Right ventricle myocardium inferior (tissue), 1 donor: Measurements from ENCODE around the gene PAM16. TPM values are rescaled to one million over a fixed set of nuclear protein-coding genes. Genes with fewer than 3 reads are reported as not detected.
A peak's percentile ranks its signal among the peaks of the same experiment; 100 is the strongest.

Source experiments
- ATAC-seq: fragments of 200-7000 bp; cut with Tn5 transposase; one replicate; pipeline ENCODE4 v1.9.1; 2020; ENCODE audit warnings: mild to moderate bottlenecking, moderate library complexity
- DNase-seq: peaks from one replicate; pipeline ENCODE4 v3.0.0; 2021; ENCODE audit errors: missing footprints
- intact Hi-C: fragments of 100-400 bp; cut with DNase I; formaldehyde crosslinking; loops from one replicate; pipeline ENCODE4 v1.11.0; 2022
- total RNA-seq: library from RNA; stranded (reverse); fragmentation: NEBNext Ultra II Directional; extraction: Animal tissue kit (Norgen Biotek cat#: 25700); gene quantifications from one replicate; pipeline ENCODE4 v1.2.1, GENCODE V29; 2021
- donor health status: DM: no; HTN: yes; CAD: no; lungs with severe emphysema.

The PAM16 gene
- total RNA-seq, 1 donor from 2014 or later, result 73.4 TPM

DNA sequence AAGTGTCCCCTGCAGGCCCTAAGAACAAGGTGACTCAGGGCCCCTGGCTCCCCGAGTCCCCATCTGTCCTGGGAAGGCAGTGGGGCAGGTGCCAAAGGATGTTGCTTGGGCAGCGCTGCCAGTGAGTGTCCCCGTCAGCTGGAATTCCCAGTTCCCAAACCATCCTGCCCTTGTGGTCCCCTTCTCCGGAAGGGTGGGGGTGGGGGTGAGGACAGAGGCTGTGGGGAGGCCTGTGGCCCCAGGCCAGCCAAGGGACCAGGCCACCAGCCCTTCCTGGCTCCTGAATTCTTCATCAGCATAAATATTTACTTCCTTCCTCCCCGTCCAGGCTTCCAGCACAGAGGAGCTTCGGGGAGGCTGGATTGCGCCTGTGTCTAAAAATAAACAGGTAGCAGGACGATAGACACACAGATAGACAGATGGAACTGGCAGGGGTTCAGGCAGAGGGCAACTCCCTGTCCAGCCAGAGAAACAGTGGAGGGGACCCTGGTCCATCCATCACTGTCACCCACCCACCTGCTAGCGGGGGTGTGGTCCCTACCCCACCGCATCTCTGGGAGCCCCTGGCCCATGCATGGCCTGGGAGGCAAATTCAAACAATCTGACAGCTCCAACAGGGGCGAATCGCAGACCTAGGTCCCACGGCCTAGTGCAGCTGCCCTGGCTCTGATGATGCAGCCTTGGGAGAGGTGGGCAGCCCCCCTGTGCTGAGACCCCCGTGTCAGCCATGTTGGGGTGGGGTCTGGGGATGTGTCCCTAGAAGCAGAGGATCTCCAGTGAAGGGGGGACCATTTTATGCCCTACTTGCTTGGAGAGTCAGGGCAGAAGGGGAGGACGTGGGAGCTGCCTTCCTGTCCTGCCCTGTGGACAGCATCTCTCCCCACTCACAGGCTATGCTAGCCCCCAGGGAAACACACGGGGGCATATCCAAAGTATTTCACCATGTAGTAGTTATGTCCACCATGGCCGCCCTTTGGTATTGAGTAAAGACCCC lies 22.0 kb downstream of the PAM16 start:
- intact Hi-C loops, result loop anchor here (1.0 to 10.0 kb wide), 3 partner anchors 20 to 214 kb away; partner anchors contain the start of genes ADCY9 and TFAP4
- DNase-seq (peak; percentile 57), ATAC-seq (peak; percentile 45)

DNA sequence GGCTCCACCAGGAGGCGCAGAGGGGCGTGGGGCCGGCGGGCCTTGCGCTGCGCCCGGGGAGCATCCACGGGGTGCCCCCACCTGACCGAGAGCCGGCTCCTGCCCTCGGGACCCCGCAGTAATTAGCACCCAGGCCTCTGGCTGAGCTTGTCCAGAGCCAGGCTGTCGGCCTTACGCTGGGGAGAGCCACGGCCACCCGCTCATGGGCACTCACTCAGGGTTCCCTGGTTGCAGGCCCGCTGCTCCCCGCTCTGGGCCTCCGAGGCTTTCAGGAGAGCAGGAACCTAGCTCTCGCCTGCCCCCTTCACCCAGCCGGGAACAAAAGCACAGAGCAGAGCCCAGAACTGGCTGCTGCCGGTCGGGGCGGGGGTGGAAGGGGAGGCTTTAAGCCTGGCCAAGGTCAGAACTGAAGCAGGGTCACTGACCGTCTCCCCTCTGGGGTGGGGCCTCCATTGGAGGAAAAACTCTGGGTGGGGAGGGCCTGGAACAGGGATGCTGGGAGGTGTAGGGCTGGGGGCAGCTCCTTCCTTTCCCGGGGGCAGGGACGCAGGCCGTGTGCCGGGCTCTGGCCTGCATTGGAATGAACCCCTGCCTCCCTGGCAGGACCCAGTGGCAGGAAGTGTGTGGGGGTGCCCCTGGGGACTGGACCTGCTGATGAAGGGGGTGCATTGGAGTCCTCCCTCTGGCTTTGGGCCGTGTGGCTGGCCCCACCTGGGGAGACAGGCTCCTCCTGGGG lies 22.9 kb downstream of the PAM16 start:
- ATAC-seq (peak; percentile 80), DNase-seq (peak; percentile 87)
- intact Hi-C loops, result loop anchor here (1.0 to 10.0 kb wide), 3 partner anchors 19 to 213 kb away; partner anchors contain the start of genes ADCY9 and TFAP4

GRCh38 chr16:4327386-4328045 lies 23.6 kb downstream of the PAM16 start:
- intact Hi-C loops, result loop anchor here (1.0 to 10.0 kb wide), 3 partner anchors 19 to 213 kb away; partner anchors contain the start of genes ADCY9 and TFAP4
- DNase-seq (no peak), ATAC-seq (no peak)

GRCh38 chr16:4325253-4325758 lies 25.8 kb downstream of the PAM16 start:
- intact Hi-C loops, result loop anchor here (10.0 kb wide), 1 partner anchor 211 kb away; the partner anchor contains the start of gene ADCY9
- DNase-seq (no peak), ATAC-seq (no peak)

DNA sequence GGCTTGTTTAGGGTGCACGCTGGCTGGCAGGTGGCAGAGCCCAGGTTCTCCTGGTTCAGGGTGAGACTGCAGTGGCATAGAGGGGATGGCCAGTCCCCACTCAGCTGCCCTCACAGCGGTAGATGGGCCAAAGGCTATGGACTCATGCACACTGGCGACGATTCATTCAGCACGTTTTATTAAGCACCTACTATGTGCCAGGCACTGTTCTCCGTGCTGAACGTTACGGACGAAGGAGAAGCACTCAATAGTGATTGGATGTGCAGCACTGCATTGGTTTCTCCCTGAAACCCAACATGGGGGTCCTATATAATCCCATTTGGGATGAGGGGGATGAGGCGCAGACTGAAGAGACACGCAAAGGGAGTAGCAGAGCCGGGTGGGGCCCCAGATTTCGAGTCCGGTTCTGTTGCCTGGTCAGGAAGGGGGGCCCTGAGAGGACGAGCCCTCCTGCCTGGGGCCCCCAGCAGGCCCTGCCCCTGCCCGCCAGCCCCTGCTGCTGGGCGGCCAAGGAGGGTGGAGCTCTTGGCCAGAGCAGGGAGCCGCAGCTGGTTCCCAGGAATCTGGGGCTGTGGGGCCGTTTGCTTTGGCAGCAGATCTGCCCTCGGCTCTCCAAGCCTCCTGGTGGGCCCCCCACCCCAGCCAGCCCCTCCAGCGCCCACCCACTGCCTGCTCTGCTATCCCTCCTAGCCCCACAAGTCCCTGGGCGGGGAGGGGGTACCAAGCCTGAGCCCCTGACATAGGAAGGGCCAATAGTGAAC lies 26.4 kb downstream of the PAM16 start:
- no peak for ATAC-seq
- DNase-seq, result no peak
- intact Hi-C loops, result loop anchor here (10.0 kb wide), 1 partner anchor 210 kb away; the partner anchor contains the start of gene ADCY9

DNA sequence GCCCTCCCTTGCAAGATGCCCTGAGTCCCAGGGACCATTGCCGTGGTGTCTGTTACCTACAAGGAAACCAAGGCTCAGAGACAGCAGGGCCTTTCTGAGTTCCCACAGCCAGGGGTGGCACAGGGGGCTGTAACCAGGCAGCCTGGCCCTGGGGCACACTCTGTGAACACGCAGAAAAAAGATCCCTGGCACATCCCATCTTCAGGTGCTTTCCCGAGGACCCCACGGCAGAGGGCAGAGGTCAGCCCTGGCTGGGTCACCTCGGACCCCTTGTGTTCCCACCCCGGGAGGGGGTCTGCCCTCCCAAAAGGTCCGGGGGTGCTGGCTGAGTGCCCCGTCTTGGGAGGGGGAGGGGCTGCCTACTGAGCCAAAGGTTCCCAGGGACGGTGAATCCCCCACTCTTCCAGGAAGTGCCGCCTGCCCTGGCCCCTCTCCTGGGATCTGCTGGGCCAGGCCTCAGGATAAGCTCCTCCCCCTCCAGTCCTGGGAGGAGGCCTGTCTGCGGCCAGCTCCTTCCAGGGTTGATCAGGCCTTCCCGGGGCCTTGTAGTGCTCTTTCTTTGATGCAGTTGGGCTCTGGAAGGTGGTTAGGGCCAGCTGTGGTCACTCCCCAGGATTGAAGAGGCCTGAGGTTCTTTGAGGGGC lies 27.2 kb downstream of the PAM16 start:
- intact Hi-C loops, result loop anchor here (10.0 kb wide), 1 partner anchor 209 kb away; the partner anchor contains the start of gene ADCY9
- ATAC-seq, result peak; percentile 61
- DNase-seq, result no peak

DNA sequence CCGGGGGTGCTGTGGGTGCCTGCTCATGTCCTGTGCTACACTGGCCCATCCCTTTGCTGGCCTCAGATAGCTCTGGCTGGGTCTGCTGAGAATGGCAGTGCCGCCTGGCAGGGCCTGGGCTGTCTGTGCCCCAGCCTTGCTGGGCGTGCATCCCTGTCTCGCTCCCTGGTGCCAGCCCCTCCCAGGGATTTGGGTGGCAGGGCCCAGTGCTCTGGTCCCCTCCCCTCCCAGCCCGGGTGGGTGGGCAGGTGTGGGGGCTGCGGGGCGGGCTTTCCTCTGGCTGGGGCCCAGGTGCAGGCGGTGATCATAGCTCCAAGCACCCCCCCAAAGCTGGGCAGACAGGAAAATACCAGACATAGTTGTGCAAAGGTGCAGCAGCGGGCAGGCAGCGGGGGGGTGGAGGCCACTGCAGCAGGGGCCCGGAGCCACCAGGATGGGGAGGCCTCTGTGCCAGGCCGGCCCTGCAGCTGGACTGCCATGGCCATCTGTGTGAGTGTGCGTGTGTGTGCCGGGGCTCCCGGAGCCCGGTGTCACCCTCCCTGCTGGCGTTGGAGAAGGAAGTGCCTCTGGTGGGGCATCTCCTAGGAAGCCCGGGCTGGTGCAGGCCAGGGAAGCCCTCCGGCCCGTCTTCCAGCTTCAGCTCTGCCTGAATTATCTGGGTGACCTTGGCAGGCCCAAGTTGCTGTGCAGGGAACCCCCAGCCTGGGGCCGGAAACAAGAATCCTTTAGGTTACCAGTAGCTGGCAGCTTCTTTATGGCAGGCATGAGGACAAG lies 27.9 kb downstream of the PAM16 start:
- no peak for ATAC-seq

DNA sequence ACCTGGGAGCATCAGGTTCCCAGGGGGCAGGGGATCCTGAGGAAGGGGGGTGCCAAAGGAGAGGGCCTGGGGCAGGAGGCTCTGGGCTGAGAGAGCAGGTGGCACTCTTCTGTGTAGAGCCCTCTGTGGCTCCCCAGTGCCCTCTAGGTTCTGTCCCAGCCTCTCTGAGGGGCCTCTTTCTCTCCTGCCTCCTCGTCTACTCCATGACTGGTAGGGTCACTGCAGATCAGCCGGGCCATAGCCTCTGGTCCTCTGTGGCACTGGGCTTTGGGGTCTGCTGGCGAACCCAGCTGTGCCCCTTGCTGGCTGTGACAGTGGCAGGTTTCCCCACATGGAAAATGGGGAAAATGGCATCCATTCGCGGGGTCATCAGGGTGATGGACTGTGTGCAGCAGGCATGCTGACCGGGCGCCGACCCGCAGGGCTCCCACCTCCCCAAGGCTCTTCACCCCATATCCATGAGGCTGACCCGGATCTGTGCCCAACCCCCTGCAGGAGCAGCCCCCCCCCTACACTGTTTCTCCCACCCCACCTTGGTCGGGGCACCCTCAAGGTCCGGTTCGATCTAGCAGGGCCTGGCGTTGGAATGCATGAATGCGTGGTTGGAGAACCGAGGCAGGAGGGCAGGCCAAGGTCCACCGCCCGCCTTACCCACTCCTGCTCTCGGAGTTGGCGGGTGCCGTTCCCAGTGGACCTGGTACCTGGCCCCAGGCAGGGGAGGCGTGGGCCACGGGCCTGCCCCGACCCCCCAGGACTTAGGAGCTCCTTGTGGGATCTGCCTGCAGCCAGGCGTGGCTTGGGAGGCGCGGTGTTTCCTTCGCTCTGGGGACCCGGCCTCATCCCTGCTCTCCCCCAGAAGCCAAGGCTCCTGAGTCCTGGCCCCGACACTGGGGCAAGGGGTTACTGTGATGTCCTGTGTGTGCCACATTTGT lies 28.7 kb downstream of the PAM16 start:
- intact Hi-C loops, result loop anchor here (10.0 kb wide), 1 partner anchor 208 kb away; the partner anchor contains the start of gene ADCY9

More for the DNA sequence above, 27.9 kb downstream of the PAM16 start:
- DNase-seq, result no peak
- intact Hi-C loops, result loop anchor here (10.0 kb wide), 1 partner anchor 208 kb away; the partner anchor contains the start of gene ADCY9

GRCh38 chr16:4321286-4322120 lies 29.6 kb downstream of the PAM16 start:
- DNase-seq, result peak; percentile 53
- intact Hi-C loops, result loop anchor here (10.0 kb wide), 1 partner anchor 207 kb away; the partner anchor contains the start of gene ADCY9
- no peak for ATAC-seq

More for the DNA sequence above, 28.7 kb downstream of the PAM16 start:
- ATAC-seq, result no peak
- DNase-seq, result no peak

GRCh38 chr16:4320571-4321137 lies 30.5 kb downstream of the PAM16 start:
- intact Hi-C loops, result loop anchor here (10.0 kb wide), 1 partner anchor 206 kb away; the partner anchor contains the start of gene ADCY9
- ATAC-seq, result no peak
- DNase-seq, result no peak

GRCh38 chr16:4319454-4320421 lies 31.4 kb downstream of the PAM16 start:
- ATAC-seq (no peak), DNase-seq (peak; percentile 70)
- intact Hi-C loops, result loop anchor here (10.0 kb wide), 1 partner anchor 205 kb away; the partner anchor contains the start of gene ADCY9

DNA sequence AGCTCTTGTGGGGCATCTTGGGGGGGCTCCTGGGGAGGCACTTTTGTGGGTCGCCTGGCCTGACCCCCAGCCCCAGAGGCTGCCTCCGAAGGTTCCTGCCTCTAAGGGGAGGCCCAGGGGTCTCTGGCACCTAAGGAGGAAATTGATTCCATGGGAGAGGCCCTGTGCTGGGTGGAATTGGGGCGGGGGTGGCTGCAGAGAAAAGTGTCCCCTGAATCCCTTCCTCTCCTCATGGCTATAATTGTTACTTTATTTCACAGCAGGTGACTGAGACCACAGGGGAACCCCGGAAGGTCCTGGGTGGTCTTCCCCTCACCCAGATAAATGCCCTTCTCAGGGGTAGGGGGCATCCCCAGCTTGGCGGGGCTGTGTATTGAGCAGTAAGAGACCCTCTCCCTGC lies 32.2 kb downstream of the PAM16 start:
- peak; percentile 7 for DNase-seq
- intact Hi-C loops, result no loop called here
- ATAC-seq, result no peak

GRCh38 chr16:4318451-4318910 lies 32.6 kb downstream of the PAM16 start:
- intact Hi-C loops, result no loop called here
- DNase-seq (peak; percentile 50), ATAC-seq (no peak)
